ENCODE measurements around the gene CITED2. TPM values are rescaled to one million over a fixed set of nuclear protein-coding genes. Genes with fewer than 3 reads are reported as not detected.

Gene CITED2
- total RNA-seq, 1 experiment from 2014 or later, result 365 TPM

DNA sequence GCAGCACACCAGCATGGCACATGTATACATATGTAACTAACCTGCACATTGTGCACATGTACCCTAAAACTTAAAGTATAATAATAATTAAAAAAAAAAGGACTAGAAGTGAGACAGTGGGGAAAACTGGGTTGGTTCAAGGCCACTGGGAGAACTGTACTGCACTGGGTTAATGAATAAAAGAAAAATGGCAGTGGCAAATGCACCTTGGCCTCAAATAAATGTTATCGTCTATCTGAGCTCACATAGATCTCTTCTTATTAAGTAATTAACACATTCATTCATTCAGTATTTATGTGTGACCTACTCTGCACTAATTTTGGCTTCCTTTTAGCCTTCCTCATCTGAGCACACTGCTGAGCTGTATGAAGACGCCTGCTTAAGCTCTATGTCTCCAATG is 17.5 kb downstream of the CITED2 start:
- no peak overlapping the region for H3K27ac ChIP-seq (ENCODE audit: low read depth, low read length, poor library complexity, severe bottlenecking)
- no peaks in the 10 kb centered on the region for H3K27me3 ChIP-seq (replicated peaks; ENCODE audit: insufficient read depth, low read depth, low read length, poor library complexity)
- no peak for TF ChIP-seq EZH2 (IDR thresholded peaks at IDR 0.05; ENCODE audit: borderline replicate concordance, low read depth, low read length, poor library complexity, severe bottlenecking)
- TF ChIP-seq, protein P1, sequence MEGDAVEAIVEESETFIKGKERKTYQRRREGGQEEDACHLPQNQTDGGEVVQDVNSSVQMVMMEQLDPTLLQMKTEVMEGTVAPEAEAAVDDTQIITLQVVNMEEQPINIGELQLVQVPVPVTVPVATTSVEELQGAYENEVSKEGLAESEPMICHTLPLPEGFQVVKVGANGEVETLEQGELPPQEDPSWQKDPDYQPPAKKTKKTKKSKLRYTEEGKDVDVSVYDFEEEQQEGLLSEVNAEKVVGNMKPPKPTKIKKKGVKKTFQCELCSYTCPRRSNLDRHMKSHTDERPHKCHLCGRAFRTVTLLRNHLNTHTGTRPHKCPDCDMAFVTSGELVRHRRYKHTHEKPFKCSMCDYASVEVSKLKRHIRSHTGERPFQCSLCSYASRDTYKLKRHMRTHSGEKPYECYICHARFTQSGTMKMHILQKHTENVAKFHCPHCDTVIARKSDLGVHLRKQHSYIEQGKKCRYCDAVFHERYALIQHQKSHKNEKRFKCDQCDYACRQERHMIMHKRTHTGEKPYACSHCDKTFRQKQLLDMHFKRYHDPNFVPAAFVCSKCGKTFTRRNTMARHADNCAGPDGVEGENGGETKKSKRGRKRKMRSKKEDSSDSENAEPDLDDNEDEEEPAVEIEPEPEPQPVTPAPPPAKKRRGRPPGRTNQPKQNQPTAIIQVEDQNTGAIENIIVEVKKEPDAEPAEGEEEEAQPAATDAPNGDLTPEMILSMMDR (conservative IDR thresholded peaks at IDR 0.05; ENCODE audit: low read depth, low read length), result no peak
- no peak for DNase-seq (ENCODE audit: low spot score)
- CTCF ChIA-PET, result no interaction called here
- intact Hi-C loops (cut with micrococcal nuclease; ENCODE audit: unreplicated experiment), result no loop called here
- H3K36me3 ChIP-seq (ENCODE audit: insufficient read depth, low read length, poor library complexity, severe bottlenecking), result no peaks in the 10 kb centered on the region
- no TSS peak for BruUV-seq (replicated peaks)
- no peaks in the 10 kb centered on the region for H3K4me1 ChIP-seq (ENCODE audit: insufficient read depth, low read length, poor library complexity, severe bottlenecking)
- no peak overlapping the region for H3K4me3 ChIP-seq (ENCODE audit: low read depth, low read length, poor library complexity, severe bottlenecking)
- POLR2A ChIA-PET (ENCODE audit: low non-redundant PET), result interaction anchor here (0.6 kb wide), 1 partner anchor 17 kb away, joined by 12 read pairs; no protein-coding TSS in a partner anchor
- no peaks in the 10 kb centered on the region for H3K9me3 ChIP-seq (ENCODE audit: low read depth, low read length, poor library complexity, severe bottlenecking)

DNA sequence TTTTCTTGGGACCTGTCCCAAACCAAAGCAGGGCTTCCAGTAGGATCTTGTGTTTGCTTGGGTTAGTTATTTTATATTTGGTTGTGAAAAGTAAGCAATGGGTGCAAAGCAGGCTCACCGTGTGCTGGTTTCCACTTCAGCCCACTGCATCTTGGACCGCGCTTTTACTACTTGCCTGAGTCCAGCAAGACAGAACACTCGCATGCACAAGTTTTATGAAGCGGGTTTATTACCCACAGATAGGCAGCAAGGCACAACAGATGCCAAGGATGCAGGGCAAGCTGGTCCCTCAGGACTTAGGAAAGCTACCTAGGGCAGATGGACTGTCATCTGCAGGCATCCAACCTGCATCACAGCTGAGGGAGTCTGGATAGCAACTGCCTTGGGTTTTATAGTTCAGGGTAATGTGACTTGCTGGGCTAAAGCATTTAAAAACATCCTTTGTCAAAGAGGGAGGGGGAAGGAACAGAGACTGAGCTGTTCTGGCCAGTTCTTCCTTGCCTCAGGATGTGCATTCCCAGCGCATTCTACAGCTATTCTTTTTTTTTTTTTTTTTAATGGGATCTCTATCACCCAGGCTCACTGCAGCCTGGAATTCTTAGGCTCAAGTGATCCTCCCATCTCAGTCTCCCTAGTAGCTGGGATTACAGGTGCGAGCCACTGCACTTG is 18.5 kb downstream of the CITED2 start:
- Histone ChIP-seq H3K27ac (ENCODE audit: low read depth, low read length, poor library complexity, severe bottlenecking) (no peak overlapping the region), H3K9me3 (ENCODE audit: low read depth, low read length, poor library complexity, severe bottlenecking) (no peaks in the 10 kb centered on the region), H3K4me3 (ENCODE audit: low read depth, low read length, poor library complexity, severe bottlenecking) (no peak overlapping the region), H3K4me1 (ENCODE audit: insufficient read depth, low read length, poor library complexity, severe bottlenecking) (no peaks in the 10 kb centered on the region), H3K36me3 (ENCODE audit: insufficient read depth, low read length, poor library complexity, severe bottlenecking) (no peaks in the 10 kb centered on the region), H3K27me3 (replicated peaks; ENCODE audit: insufficient read depth, low read depth, low read length, poor library complexity) (no peaks in the 10 kb centered on the region)
- DNase-seq (ENCODE audit: low spot score), result no peak
- intact Hi-C loops (cut with micrococcal nuclease; ENCODE audit: unreplicated experiment), result no loop called here
- CTCF ChIA-PET, result no interaction called here
- no TSS peak for BruUV-seq (replicated peaks)
- TF ChIP-seq, protein P1 (conservative IDR thresholded peaks at IDR 0.05; ENCODE audit: low read depth, low read length), result no peak
- TF ChIP-seq EZH2 (IDR thresholded peaks at IDR 0.05; ENCODE audit: borderline replicate concordance, low read depth, low read length, poor library complexity, severe bottlenecking), result no peak
- POLR2A ChIA-PET (ENCODE audit: low non-redundant PET), result no interaction called here

- TF ChIP-seq EZH2 (IDR thresholded peaks at IDR 0.05; ENCODE audit: borderline replicate concordance, low read depth, low read length, poor library complexity, severe bottlenecking), result no peak
- TF ChIP-seq, protein P1 (conservative IDR thresholded peaks at IDR 0.05; ENCODE audit: low read depth, low read length), result no peak
- no peak overlapping the region for H3K4me3 ChIP-seq (ENCODE audit: low read depth, low read length, poor library complexity, severe bottlenecking)
- no TSS peak for BruUV-seq (replicated peaks)
- ChIA-PET POLR2A (ENCODE audit: low non-redundant PET) (no interaction called here), CTCF (no interaction called here)
- intact Hi-C loops (cut with micrococcal nuclease; ENCODE audit: unreplicated experiment), result no loop called here
- no peak for DNase-seq (ENCODE audit: low spot score)
- H3K27ac ChIP-seq (ENCODE audit: low read depth, low read length, poor library complexity, severe bottlenecking), result no peak overlapping the region
- H3K27me3 ChIP-seq (replicated peaks; ENCODE audit: insufficient read depth, low read depth, low read length, poor library complexity), result no peaks in the 10 kb centered on the region
- H3K4me1 ChIP-seq (ENCODE audit: insufficient read depth, low read length, poor library complexity, severe bottlenecking), result no peaks in the 10 kb centered on the region
- H3K9me3 ChIP-seq (ENCODE audit: low read depth, low read length, poor library complexity, severe bottlenecking), result no peaks in the 10 kb centered on the region
- no peaks in the 10 kb centered on the region for H3K36me3 ChIP-seq (ENCODE audit: insufficient read depth, low read length, poor library complexity, severe bottlenecking)
Observed at GRCh38 chr6:139355172-139355571, 19.3 kb downstream of the CITED2 start.

Measured in A673 (cell line).